ENCODE results near the gene STK24. TPM values are rescaled to one million over a fixed set of nuclear protein-coding genes. Genes with fewer than 3 reads are reported as not detected.

Gene STK24
- total and polyA plus RNA-seq, 2 of the 8 experiments (the other 6 are each of a cell fraction or from before 2014, with no cell fraction given), result 62.8 to 143 TPM

GRCh38 chr13:98447130-98447529 is 129.8 kb downstream of the STK24 start:
- Histone ChIP-seq H3K14ac (ENCODE audit: insufficient read length) (no peak overlapping the region), H4K5ac (ENCODE audit: insufficient read length, low read depth, low read length) (no peak overlapping the region), H3K23ac (ENCODE audit: insufficient read length) (no peak overlapping the region), H3K4me3 (ENCODE audit: extremely low read depth in 1 of 4, insufficient read depth in 2 of 4, low read depth in 3 of 4, low read length in 4 of 4) (no peak overlapping the region), H4K8ac (ENCODE audit: extremely low read depth, insufficient read depth, low read length) (no peak overlapping the region), H2BK15ac (ENCODE audit: low read length) (no peak overlapping the region), H3K79me1 (ENCODE audit: low read depth, low read length) (no peaks in the 10 kb centered on the region; the same call in 1 of the 2 replicates), H2BK12ac (ENCODE audit: low read depth, low read length) (no peak overlapping the region), H3K9me3 (ENCODE audit: insufficient read depth in 2 of 2, low read depth in 1 of 2, low read length in 1 of 2) (no peaks in the 10 kb centered on the region), H3K4me1 (replicated peaks in 1 of 4; ENCODE audit: control insufficient read depth in 3 of 4, insufficient read depth in 4 of 4, low read length in 3 of 4) (peaks cover 7 to 21% (median 10%) of the 10 kb centered on the region in 4 experiments), H4K20me1 (replicated peaks in 1 of 2; ENCODE audit: control insufficient read depth in 1 of 2, insufficient read depth in 2 of 2, low read length in 2 of 2) (peaks cover 8 to 12% of the 10 kb centered on the region in 2 experiments), H2BK20ac (ENCODE audit: low read length) (no peak overlapping the region), H3K56ac (replicated peaks; ENCODE audit: insufficient read length, low read depth, low read length) (no peak overlapping the region), H3K79me2 (ENCODE audit: control insufficient read depth in 1 of 2, insufficient read depth in 2 of 2, low read length in 2 of 2) (no peaks in the 10 kb centered on the region), H2AFZ (ENCODE audit: low read length) (no peak overlapping the region), H2BK120ac (replicated peaks; ENCODE audit: low read depth, low read length) (no peak overlapping the region), H3K27me3 (replicated peaks in 1 of 4; ENCODE audit: control insufficient read depth in 3 of 4, extremely low read depth in 1 of 4, insufficient read depth in 3 of 4, low read length in 3 of 4) (no peaks in the 10 kb centered on the region), H3K27ac (ENCODE audit: low read depth, low read length) (no peak overlapping the region), H3K9ac (replicated peaks in 1 of 4; ENCODE audit: extremely low read depth in 1 of 4, low read depth in 3 of 4, low read length in 3 of 4) (no peak overlapping the region), H3K23me2 (ENCODE audit: low read depth, low read length) (no peaks in the 10 kb centered on the region), H2BK5ac (ENCODE audit: low read depth, low read length) (no peak overlapping the region), H4K91ac (replicated peaks; ENCODE audit: insufficient read length, low read length) (no peak overlapping the region), H3K18ac (ENCODE audit: extremely low read depth, low read length) (no peak overlapping the region), H3K36me3 (ENCODE audit: control insufficient read depth in 2 of 4, insufficient read depth in 4 of 4, low read length in 3 of 4) (peaks cover 4 to 34% (median 5%) of the 10 kb centered on the region in 4 experiments; a peak in 6 of 8 replicates), H2AK5ac (ENCODE audit: low read depth, low read length) (no peak overlapping the region), H3K4ac (replicated peaks; ENCODE audit: insufficient read length, low read depth, low read length) (no peak overlapping the region), H3K4me2 (ENCODE audit: insufficient read depth in 1 of 2, low read depth in 2 of 2, low read length in 2 of 2) (no peak overlapping the region)
- TF ChIP-seq GTF2F1 (IDR thresholded peaks at IDR 0.05; ENCODE audit: borderline replicate concordance, low read depth, low read length), result no peak
- TF ChIP-seq POLR2A (IDR thresholded peaks at IDR 0.05; ENCODE audit: control extremely low read depth in 1 of 2, low read depth in 2 of 2, low read length in 2 of 2), result no peak
- TF ChIP-seq NRF1 (IDR thresholded peaks at IDR 0.05; ENCODE audit: low read depth, low read length), result no peak
- FAIRE-seq (no peak), DNase-seq (ENCODE audit: low read depth in 1 of 2, low spot score in 2 of 2) (no peak)
- ChIA-PET CTCF (ENCODE audit: partially characterized antibody) (interaction anchor here (0.9 to 6.7 kb wide), 29 partner anchors 10 to 596 kb away, joined by 3 to 115 read pairs (median 5); no protein-coding TSS in a partner anchor), POLR2A (ENCODE audit: partially characterized antibody) (interaction anchor here (2.9 kb wide), 1 partner anchor 130 kb away, joined by 11 read pairs; the partner anchor contains the start of gene STK24)
- WGBS, 2 experiments (ENCODE audit: extremely low coverage in 1 of 2, insufficient coverage in 1 of 2, insufficient read length in 1 of 2, insufficient replicate concordance in 2 of 2, low coverage in 1 of 2, low lambda C conversion rate in 2 of 2, missing lambda C conversion rate in 1 of 2), result 89% methylated on average over 5 of the region's 5 CpGs; no CpG with 5 or more reads in 1 of the 2 experiments
